GM12874 (cell line): ENCODE results near the gene PTPRA.

ENCODE experiments used
- TF ChIP-seq, protein P1 (sequence below): IDR thresholded peaks from 2 replicates; pipeline ENCODE4 v1.5.1; 2011; ENCODE audit warnings: low read depth, mild to moderate bottlenecking, control low read depth, low read length, moderate library complexity; ENCODE audit not compliant: insufficient read depth

Gene PTPRA

DNA sequence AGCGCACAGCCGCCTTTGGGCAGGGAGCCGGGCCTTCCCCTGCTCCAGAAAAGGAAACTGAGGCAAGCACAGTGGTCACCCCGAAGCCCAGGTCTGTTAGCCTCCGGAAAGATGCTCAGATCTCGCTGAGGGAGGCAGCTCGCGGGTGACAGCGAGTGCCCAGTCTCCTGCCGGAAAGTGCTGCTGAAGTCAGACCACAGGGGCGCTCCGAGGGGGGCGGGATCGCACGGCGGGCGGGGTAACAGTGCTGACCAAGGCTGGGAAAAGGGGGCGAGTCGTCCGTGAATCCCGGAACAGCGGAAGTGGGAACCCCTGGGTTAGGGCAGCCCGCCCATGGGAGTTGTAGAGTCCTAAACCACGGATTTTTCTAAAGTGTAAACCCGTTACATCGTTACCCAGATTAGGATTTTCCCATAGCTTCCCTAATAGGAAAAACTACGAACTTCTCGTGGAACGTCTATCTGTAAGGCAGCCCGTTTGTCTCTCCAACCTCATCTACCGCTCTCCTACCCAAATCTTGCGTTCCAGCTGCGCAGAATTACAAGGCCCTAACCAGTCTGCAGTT, 32.2 kb upstream of the PTPRA start:
- TF ChIP-seq, protein P1, sequence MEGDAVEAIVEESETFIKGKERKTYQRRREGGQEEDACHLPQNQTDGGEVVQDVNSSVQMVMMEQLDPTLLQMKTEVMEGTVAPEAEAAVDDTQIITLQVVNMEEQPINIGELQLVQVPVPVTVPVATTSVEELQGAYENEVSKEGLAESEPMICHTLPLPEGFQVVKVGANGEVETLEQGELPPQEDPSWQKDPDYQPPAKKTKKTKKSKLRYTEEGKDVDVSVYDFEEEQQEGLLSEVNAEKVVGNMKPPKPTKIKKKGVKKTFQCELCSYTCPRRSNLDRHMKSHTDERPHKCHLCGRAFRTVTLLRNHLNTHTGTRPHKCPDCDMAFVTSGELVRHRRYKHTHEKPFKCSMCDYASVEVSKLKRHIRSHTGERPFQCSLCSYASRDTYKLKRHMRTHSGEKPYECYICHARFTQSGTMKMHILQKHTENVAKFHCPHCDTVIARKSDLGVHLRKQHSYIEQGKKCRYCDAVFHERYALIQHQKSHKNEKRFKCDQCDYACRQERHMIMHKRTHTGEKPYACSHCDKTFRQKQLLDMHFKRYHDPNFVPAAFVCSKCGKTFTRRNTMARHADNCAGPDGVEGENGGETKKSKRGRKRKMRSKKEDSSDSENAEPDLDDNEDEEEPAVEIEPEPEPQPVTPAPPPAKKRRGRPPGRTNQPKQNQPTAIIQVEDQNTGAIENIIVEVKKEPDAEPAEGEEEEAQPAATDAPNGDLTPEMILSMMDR = no peak

DNA sequence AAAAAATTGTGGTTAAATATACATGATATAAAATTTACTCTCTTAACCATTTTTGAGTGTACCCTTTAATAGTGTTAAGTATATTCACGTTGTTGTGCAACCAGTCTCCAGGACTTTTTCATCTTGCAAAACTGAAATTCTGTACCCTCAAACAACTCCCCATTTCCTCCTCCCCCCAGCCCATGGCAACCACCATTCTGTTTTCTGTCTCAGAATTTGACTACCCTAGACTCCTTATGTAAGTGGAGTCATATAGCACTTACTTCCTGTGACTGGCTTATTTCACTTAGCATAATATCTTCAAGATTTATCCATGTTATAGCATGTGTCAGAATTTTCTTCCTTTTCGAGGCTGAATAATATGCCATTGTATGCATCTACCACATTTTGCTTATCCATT, 27.7 kb upstream of the PTPRA start:
- TF ChIP-seq, protein P1 = no peak

DNA sequence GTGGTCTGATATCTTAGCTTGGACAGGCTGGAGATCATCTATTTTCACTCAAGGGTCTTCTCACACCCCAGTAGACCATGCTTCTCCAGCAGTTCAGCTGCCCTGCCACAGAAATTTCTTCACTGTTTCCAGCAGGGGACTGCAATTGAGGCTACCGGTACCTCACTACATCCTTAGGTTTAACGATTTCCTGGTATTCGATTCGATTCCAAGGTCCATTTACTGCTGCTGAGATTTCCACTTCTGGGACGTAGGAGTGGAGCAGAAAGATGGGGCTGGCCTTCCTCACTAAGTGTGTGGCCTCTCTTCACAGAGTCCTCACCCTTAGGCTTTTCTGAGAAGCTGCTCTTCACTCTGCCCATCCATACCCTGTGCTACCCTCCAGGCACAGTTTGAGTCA, 26.6 kb upstream of the PTPRA start:
- TF ChIP-seq, protein P1 = no peak

DNA sequence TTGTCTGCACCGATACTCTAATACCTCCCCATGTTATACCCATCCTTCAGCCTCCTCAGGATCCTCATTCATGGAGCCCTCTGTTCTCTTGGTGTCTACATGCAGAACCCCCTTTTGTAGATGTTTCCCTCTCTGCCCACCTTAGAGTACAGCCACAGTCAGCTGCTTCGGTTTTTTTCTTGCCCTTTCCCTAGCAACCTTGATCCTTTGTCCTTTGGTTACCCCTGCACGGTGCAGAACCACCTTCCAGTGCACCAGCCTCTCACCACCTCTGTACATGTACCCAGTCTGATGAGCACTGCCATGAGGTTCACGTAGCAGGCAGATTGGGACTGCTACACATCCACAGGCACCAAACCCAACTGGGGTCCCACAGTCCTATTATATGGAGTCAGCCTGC, 25.5 kb upstream of the PTPRA start:
- TF ChIP-seq, protein P1 = no peak

DNA sequence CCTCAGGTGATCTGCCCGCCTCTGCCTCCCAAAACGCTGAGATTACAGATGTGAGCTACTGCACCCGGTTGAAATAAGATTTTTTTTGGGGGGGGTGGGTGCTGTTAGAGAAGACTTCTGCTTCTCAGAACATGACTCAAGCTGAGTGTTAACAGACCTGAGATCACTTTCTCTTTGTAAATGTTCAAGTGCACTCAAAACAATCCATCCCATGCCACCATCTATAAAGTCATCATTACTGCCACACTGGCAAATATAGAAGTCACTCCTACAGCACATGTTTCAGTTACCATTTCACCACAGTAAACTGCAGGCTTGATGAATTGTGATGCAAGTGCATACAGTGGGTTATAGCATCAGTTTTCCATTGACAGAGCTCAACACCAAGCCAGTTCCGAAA, 23.8 kb upstream of the PTPRA start:
- TF ChIP-seq, protein P1 = no peak

DNA sequence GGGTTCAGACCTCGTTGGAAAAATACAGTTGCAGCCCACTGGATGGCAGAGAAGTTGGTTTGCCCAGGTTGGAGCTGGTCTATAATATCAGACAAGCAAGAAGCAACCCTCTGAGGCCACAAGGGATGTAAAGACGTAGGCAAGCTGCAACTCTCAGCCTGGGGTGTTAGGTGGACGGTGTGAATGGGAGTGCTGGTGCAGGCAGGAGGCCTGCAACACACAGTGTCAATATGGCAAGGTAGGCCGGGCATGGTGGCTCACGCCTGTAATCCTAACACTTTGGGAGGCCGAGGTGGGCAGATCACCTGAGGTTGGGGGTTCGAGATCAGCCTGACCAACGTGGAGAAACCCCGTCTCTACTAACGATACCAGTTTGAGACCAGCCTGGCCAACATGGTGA, 22.2 kb upstream of the PTPRA start:
- TF ChIP-seq, protein P1 = no peak

DNA sequence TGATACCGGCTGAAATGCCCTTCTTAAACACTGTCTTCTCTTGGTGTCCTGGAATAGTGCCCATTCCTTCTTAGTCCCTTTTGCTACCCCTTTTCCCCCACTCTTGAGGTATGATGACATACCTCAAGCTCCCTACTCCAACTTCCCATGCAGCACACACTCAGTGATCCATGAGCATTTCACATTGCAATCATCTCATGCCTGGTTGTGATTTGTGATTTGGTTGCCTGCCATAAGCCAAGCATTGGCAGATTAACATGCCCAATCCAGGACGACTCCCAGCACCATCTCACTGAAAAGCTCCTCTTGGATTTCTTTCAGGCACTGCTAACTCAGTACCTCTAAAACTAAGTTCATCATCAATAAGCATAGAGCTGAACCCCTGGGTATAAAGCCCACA, 14.7 kb upstream of the PTPRA start:
- TF ChIP-seq, protein P1 = no peak
